HepG2 (cell line): ENCODE measurements around the gene CDK2AP2. TPM values are rescaled to one million over a fixed set of nuclear protein-coding genes. Genes with fewer than 3 reads are reported as not detected.
A peak's percentile ranks its signal among the peaks of the same experiment; 100 is the strongest.

Experiments used
- ATAC-seq: fragments of 200-7000 bp; cut with Tn5 transposase; 3 replicates; pipeline ENCODE4 v1.9.1; 2020; ENCODE audit warnings: mild to moderate bottlenecking, moderate library complexity
- BruUV-seq: library from RNA; stranded (reverse); fragments of 400-500 nt; replicated peaks from 2 replicates; lab custom pipeline; 2021; lab: Mats Ljungman, UMichigan
- CTCF ChIA-PET: fragments of 300-600 bp; formaldehyde crosslinking; extraction: SDS; loops from one replicate; lab custom pipeline; 2021; ENCODE audit warnings: low total read pairs, inconsistent platforms, low intra/inter-chr PET ratio; lab: Yijun Ruan, JAX
- POLR2A ChIA-PET: fragments of 350-600 bp; sonication (Branson Sonifier 250); formaldehyde crosslinking; loops from one replicate; lab custom pipeline; 2020; ENCODE audit warnings: antibody characterized with exemption, inconsistent platforms; lab: Yijun Ruan, JAX
- DNase-seq: peaks from one replicate; pipeline ENCODE4 v3.0.0-alpha.2; 2015; ENCODE audit warnings: low spot score
- FAIRE-seq: peaks from 3 replicates; lab custom pipeline; 2011; peaks lifted over from hg19 to GRCh38; lab: Jason Lieb, UNC
- H2AFZ ChIP-seq: one replicate; pipeline ENCODE4 v1.6.1; 2011; ENCODE audit warnings: low read length, inconsistent platforms
- H3K27ac ChIP-seq: fragments of 300-600 bp; 3 replicates; pipeline ENCODE4 v1.8.0; 2011; ENCODE audit warnings: mixed run types, mild to moderate bottlenecking, mixed read lengths, low read length, inconsistent platforms; ENCODE audit not compliant: insufficient read depth; ENCODE audit errors: extremely low read length
- H3K27me3 ChIP-seq, 2 experiments: fragments of 200-600 bp in 1 of 2; 2 replicates in 1 of 2; 3 replicates in 1 of 2; pipeline versions ENCODE4 v1.6.0 to v1.8.0; 2011; ENCODE audit warnings: low read length in 2 of 2, mild to moderate bottlenecking in 2 of 2, moderate library complexity in 2 of 2, inconsistent platforms in 1 of 2; ENCODE audit not compliant: insufficient read depth in 2 of 2, control insufficient read depth in 1 of 2
- H3K36me3 ChIP-seq, 2 experiments: fragments of 200-600 bp in 1 of 2; replicated peaks in 1 of 2; 2 replicates in 1 of 2; 3 replicates in 1 of 2; pipeline versions ENCODE4 v1.5.1 to v1.8.0; 2011; ENCODE audit warnings: low read length in 2 of 2, inconsistent platforms in 1 of 2; ENCODE audit not compliant: insufficient read depth in 2 of 2, control insufficient read depth in 1 of 2
- H3K4me1 ChIP-seq: 2 replicates; pipeline ENCODE4 v1.5.1; 2012; ENCODE audit warnings: low read length, inconsistent platforms; ENCODE audit not compliant: insufficient read depth
- H3K4me2 ChIP-seq: 2 replicates; pipeline ENCODE4 v1.6.0; 2011; ENCODE audit warnings: low read depth, low read length, inconsistent platforms
- H3K4me3 ChIP-seq, 3 experiments: fragments of 200-600 bp in 1 of 3; sonication (generic), shearing (Covaris generic) in 1 of 3; replicated peaks in 1 of 3; 2 replicates each; pipeline ENCODE4 v1.5.1; 2011 to 2016; ENCODE audit warnings: low read length in 3 of 3, inconsistent platforms in 2 of 3, low read depth in 2 of 3, mild to moderate bottlenecking in 2 of 3, control low read depth in 1 of 3, mixed read lengths in 1 of 3; ENCODE audit not compliant: insufficient read depth in 1 of 3
- H3K79me2 ChIP-seq: one replicate; pipeline ENCODE4 v1.6.1; 2011; ENCODE audit warnings: low read length, inconsistent platforms; ENCODE audit not compliant: insufficient read depth
- H3K9ac ChIP-seq: 2 replicates; pipeline ENCODE4 v1.6.0; 2011; ENCODE audit warnings: mild to moderate bottlenecking, low read depth, low read length, inconsistent platforms; ENCODE audit not compliant: insufficient read depth
- H3K9me3 ChIP-seq: 2 replicates; pipeline ENCODE4 v1.5.1; 2012; ENCODE audit warnings: mild to moderate bottlenecking, low read length
- H4K20me1 ChIP-seq: 2 replicates; pipeline ENCODE4 v1.6.0; 2011; ENCODE audit warnings: inconsistent platforms, mild to moderate bottlenecking, low read length, moderate library complexity; ENCODE audit not compliant: insufficient read depth
- ATF4 ChIP-seq, 2 experiments: fragments of 450-650 bp in 1 of 2; sonication (generic) in 1 of 2; formaldehyde crosslinking; IDR thresholded peaks; 2 replicates each; pipeline versions ENCODE4 v1.5.0 to v1.8.0; 2020 to 2022; ENCODE audit warnings: mild to moderate bottlenecking in 1 of 2, missing genetic modification reagents in 1 of 2
- CEBPZ ChIP-seq: IDR thresholded peaks from 2 replicates; pipeline ENCODE4 v1.6.1; 2012; ENCODE audit warnings: low read length, improper control_type of control experiment
- CREM ChIP-seq, 2 experiments: sonication (generic) in 1 of 2; formaldehyde crosslinking in 1 of 2; IDR thresholded peaks; 2 replicates each; pipeline versions ENCODE4 v1.4.0 to v1.6.1; 2016 to 2020; ENCODE audit warnings: antibody characterized with exemption in 1 of 2, mild to moderate bottlenecking in 1 of 2, missing genetic modification reagents in 1 of 2
- ERF ChIP-seq: IDR thresholded peaks from 2 replicates; pipeline ENCODE4 v1.6.1; 2018; ENCODE audit warnings: missing biosample characterization, missing genetic modification reagents
- FLYWCH1 ChIP-seq: sonication (generic); formaldehyde crosslinking; IDR thresholded peaks from 2 replicates; pipeline ENCODE4 v1.8.1; 2023; ENCODE audit warnings: mild to moderate bottlenecking, missing genetic modification reagents
- KAT7 ChIP-seq: IDR thresholded peaks from 2 replicates; pipeline ENCODE4 v1.6.1; 2018; ENCODE audit warnings: borderline replicate concordance, missing compliant biosample characterization
- MAX ChIP-seq: IDR thresholded peaks from 2 replicates; pipeline ENCODE4 v1.6.1; 2012; ENCODE audit warnings: inconsistent platforms
- MZF1 ChIP-seq: sonication (generic); formaldehyde crosslinking; IDR thresholded peaks from 2 replicates; pipeline ENCODE4 v1.8.1; 2023; ENCODE audit warnings: mild to moderate bottlenecking, missing genetic modification reagents, borderline replicate concordance
- PHF20 ChIP-seq: sonication (generic); formaldehyde crosslinking; IDR thresholded peaks from 2 replicates; pipeline ENCODE4 v1.5.0; 2020; ENCODE audit warnings: mild to moderate bottlenecking, missing genetic modification reagents
- REXO4 ChIP-seq: sonication (generic); formaldehyde crosslinking; IDR thresholded peaks from 2 replicates; pipeline ENCODE4 v1.8.0; 2022; ENCODE audit warnings: missing genetic modification reagents, mild to moderate bottlenecking, borderline replicate concordance
- RFX5 ChIP-seq: IDR thresholded peaks from 2 replicates; pipeline ENCODE4 v1.6.1; 2011; ENCODE audit warnings: low read depth, low read length, improper control_type of control experiment
- SP5 ChIP-seq: IDR thresholded peaks from 2 replicates; pipeline ENCODE4 v1.6.1; 2016; ENCODE audit warnings: low read depth, borderline replicate concordance
- TEAD3 ChIP-seq: optimal IDR thresholded peaks from 2 replicates; pipeline ENCODE3; 2016; ENCODE audit warnings: borderline replicate concordance
- ZNF605 ChIP-seq: sonication (generic); formaldehyde crosslinking; IDR thresholded peaks from 2 replicates; pipeline ENCODE4 v1.8.0; 2022; ENCODE audit warnings: mild to moderate bottlenecking, missing genetic modification reagents
- ZNF770 ChIP-seq: sonication (generic); formaldehyde crosslinking; IDR thresholded peaks from 2 replicates; pipeline ENCODE4 v1.5.0; 2020; ENCODE audit warnings: mild to moderate bottlenecking, missing genetic modification reagents
- ZNF777 ChIP-seq: sonication (generic); formaldehyde crosslinking; IDR thresholded peaks from 2 replicates; pipeline ENCODE4 v1.4.0; 2020; ENCODE audit warnings: missing genetic modification reagents
- WGBS: methylation state at CpG from one replicate; pipeline ENCODE4 v1.1.6; 2017; ENCODE audit warnings: low lambda C conversion rate; 5-methylcytosine and 5-hydroxymethylcytosine counted together
- in situ Hi-C: cut with HindIII; loops from 2 replicates; pipeline ENCODE4 v1.10.0; 2017; ENCODE audit warnings: low pct_unique_long_range_greater_than_20kb; ENCODE audit not compliant: extremely low pct_ligation_motif_present
- intact Hi-C: fragments of 100-400 bp; cut with micrococcal nuclease; formaldehyde crosslinking; loops from one replicate; pipeline ENCODE4 v1.10.0; 2022; ENCODE audit not compliant: unreplicated experiment
- polyA plus RNA-seq, 8 experiments: library from polyadenylated mRNA; depleted of rRNA in 3 of 8; stranded (reverse) in 7 of 8; unstranded in 1 of 8; fragments of >200 nt; fragmentation: Illumina TruSeq in 4 of 8; extraction: Trizol in 4 of 8; gene quantifications; 2 replicates each; pipeline versions ENCODE4 v1.2.1 to v1.2.3, GENCODE V29; 2011 to 2016; ENCODE audit warnings: low read depth in 4 of 8, missing spikeins in 1 of 8, mixed read lengths in 1 of 8; ENCODE audit not compliant: insufficient read depth in 1 of 8
- total RNA-seq, 5 experiments: library from RNA; depleted of rRNA; stranded (reverse); fragments of >200 nt; fragmentation: Illumina TruSeq; extraction: Trizol; gene quantifications; 2 replicates each; pipeline ENCODE4 v1.2.3, GENCODE V29; 2016; ENCODE audit warnings: low read depth in 1 of 5

CDK2AP2 gene
- total and polyA plus RNA-seq, 2 of the 13 experiments (the other 11 are each of a cell fraction or from before 2014, with no cell fraction given), result 15.0 to 23.2 TPM

- peak; percentile 54 for ATAC-seq
- peak overlapping the region; percentile 73 for H3K9ac ChIP-seq
- H3K27me3 ChIP-seq, result peaks cover 0 to 5% of the 10 kb centered on the region in 2 experiments; a peak in 2 of 5 replicates
- WGBS, result 81% methylated on average over 7 of the region's 20 CpGs
- TSS peak; percentile 56 for BruUV-seq
- no peak overlapping the region for H2AFZ ChIP-seq
- in situ Hi-C loops, result loop anchor here (5.0 kb wide), 1 partner anchor 37 kb away; the partner anchor contains the start of gene RPS6KB2
- H3K4me1 ChIP-seq, result peaks cover 48% of the 10 kb centered on the region
- no peaks in the 10 kb centered on the region for H3K79me2 ChIP-seq
- no peak for FAIRE-seq
- no peaks in the 10 kb centered on the region for H3K36me3 ChIP-seq
- no peaks in the 10 kb centered on the region for H4K20me1 ChIP-seq
- peak overlapping the region; percentile 50 to 97 (median 80); a peak in 5 of 6 replicates for H3K4me3 ChIP-seq
- ChIA-PET POLR2A (interaction anchor here (2.5 kb wide), 1 partner anchor 62 kb away, joined by 16 read pairs; the partner anchor contains the start of gene PPP1CA), CTCF (no interaction called here)
- H3K4me2 ChIP-seq, result peak overlapping the region; percentile 85
- H3K27ac ChIP-seq, result peak overlapping the region; percentile 71
- no peaks in the 10 kb centered on the region for H3K9me3 ChIP-seq
- peak; percentile 52 for DNase-seq
- intact Hi-C loops, result no loop called here
- TF ChIP-seq MZF1 (CRISPR knock-in tag) (no peak), RFX5 (no peak), ZNF605 (CRISPR knock-in tag) (0 out of 2 replicates have a peak, but pooled peaks have one; percentile 19), TEAD3 (CRISPR knock-in tag) (peak; percentile 45), ZNF777 (no peak), ZNF770 (CRISPR knock-in tag) (no peak), SP5 (CRISPR knock-in tag) (no peak; the same call in 1 of the 2 replicates), REXO4 (CRISPR knock-in tag) (no peak), FLYWCH1 (no peak), MAX (peak; percentile 73), ATF4 (CRISPR knock-in tag; IDR thresholded peaks at IDR 0.05) (peak in 1 of 2 experiments; percentile 67; a peak in 2 of 4 replicates), CREM (IDR thresholded peaks at IDR 0.05) (peak; percentile 86), CREM (CRISPR knock-in tag; IDR thresholded peaks at IDR 0.05) (no peak), CEBPZ (no peak), PHF20 (CRISPR knock-in tag) (peak; percentile 49), ERF (CRISPR knock-in tag) (no peak), KAT7 (CRISPR knock-in tag) (no peak)
Measured at GRCh38 chr11:67463680-67464410, 44.1 kb downstream of the CDK2AP2 start.
